ACHN (cell line): ENCODE data around the gene TMSB10.
"Not testable (repeated sequence)": the region's sequence is repeated elsewhere in the genome, so short reads cannot be mapped to it uniquely, and the experiment has no call there.

Experiments used
- DNase-seq: peaks from one replicate; pipeline ENCODE4 v3.0.0-alpha.2; 2015
- in situ Hi-C: cut with HindIII; loops from 2 replicates; pipeline ENCODE4 v1.10.0; 2017; ENCODE audit warnings: low sequenced_read_pairs, low pct_ligation_motif_present, low pct_unique_long_range_greater_than_20kb

Gene TMSB10

DNA sequence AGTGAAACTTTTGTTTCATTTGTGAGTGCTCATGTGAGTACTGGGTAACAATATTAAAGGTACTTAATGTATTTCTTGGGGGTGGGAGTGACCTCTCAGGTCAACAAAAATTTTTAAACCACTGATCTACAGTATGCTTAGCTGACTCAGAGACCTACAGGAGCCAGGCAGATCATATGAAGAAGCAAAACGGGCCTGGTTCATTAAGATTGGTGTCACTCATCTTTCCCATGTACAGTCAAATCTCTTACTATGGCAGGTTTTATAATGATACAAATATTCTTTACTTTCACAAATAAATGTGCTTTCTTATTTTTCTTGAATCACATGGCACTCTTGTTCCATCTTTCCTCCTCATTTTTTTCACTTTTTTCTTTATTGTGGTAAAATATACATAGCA is 7.7 kb upstream of the TMSB10 start:
- in situ Hi-C loops, result no loop called here
- DNase-seq, result no peak

DNA sequence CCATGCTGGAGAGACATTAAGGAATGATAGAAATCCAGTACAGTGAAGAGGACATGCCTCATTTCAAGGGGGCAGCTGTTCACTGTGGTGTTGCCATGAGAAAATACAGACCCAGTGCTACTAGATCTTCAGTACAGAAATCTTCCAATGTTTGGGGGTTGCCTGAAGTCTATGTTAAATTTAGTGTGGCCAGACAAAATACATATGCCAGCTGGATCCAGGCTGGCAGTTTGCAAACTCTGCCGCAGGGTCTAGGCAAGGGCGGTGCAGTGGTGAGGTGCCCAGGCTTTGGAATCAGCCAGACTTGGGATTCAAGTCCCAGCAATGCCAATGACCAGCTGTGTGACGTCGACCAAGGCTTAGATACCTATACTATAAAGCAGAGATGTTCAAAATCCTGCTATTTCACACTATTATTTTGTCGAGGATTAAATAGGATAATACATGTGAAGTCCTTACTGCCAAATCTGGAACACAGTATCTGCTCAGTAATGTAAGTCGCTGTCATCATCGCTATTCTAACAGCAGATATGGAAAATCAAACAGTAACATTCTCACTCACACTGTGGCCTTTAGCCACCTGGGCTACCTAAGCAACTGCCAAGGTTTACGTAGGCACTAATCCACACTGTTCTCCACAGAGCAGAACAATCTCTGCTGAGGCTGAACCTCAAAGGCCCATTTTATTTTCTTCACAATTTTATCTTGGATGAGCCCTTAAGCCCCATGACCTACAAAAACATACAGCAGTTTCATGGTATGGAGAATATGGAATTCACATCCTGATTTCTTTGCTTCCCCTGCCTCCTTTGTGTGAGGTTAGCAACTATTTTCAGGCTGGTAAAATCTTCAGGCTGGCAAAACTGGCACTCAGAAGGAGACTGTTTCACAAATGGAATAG is 5.9 kb upstream of the TMSB10 start:
- no peak for DNase-seq
- in situ Hi-C loops, result no loop called here

DNA sequence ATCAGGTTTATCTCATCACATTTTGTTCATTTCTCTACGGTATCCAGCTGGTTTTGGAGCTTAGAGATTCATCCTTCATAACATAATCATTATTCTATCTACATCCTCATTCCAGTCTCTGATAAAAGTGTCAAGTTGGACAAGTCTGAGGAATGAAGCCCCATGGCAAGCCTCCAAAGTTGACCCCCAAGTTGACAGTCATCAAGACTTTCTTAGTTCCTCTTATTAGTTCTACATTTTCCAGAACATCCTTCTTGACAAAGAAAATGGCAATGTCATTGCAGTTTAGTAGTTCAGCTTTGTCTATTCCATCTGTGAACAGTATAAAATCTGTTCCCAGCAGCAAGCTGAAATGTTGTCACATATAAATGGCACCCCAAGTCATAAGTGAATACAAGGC is 4.5 kb upstream of the TMSB10 start:
- in situ Hi-C loops, result no loop called here
- DNase-seq, result no peak

DNA sequence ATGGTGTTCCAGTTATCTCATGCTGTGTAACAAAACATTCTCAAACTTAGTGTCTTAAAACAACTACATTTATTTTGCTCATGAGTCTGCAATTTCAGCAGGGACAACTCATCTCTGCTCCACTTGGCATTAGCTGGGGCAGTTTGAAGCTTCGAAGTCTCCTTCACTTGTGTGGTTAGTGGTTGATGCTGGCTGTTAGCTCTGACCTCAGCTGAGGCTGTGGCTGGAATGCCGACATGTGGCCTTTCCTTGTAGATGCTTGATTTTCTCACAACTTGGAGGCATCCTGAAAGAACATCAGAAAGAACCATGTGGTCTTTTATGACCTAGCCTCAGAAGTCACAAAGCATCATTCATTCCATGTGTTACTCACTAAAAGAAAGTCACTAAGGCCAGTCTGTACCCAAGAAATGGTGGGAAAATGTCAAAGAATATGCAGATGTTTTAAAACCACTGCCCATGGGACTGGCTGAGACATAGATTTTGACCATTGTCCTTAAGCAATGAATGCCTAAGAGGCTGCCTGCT is 3.8 kb upstream of the TMSB10 start:
- DNase-seq, result no peak
- in situ Hi-C loops, result no loop called here

DNA sequence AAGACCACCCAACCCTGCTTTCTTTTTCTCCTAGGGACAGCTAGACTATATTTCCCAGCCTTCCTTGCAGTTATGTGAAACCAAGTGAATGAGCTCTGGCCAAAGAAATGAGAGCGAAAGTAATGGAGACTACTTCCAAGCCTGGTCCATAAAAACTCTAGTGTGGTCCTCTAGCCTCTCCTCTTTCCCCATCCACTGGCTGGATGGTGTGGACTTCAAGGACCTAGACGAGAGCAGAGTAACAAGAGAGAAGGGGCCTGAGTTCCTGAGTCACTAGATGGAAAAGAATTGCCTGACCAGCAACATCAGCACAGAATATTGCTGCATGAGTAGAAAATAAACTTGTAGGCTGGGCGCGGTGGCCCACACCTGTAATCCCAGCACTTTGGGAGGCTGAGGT is 2.9 kb upstream of the TMSB10 start:
- in situ Hi-C loops, result no loop called here
- DNase-seq, result no peak

DNA sequence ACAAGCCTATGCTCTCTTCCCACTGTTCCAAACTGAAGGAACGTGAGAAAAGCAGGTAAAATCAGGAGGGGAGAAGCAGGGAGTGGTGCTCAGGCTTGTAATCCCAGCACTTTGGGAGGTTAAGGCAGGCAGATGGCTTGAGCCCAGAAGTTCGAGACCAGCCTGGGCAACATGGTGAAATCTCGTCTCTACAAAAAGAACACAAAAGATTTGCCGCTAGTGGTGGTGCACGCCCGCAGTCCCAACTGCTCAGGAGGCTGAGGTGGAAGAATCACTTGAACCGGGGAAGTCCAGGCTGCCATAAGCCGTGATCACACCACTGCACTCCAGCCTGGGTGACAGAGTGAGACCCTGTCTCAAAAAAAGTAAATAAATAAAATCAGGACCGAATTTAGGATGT is 1.3 kb upstream of the TMSB10 start:
- no peak for DNase-seq
- in situ Hi-C loops, result no loop called here

DNA sequence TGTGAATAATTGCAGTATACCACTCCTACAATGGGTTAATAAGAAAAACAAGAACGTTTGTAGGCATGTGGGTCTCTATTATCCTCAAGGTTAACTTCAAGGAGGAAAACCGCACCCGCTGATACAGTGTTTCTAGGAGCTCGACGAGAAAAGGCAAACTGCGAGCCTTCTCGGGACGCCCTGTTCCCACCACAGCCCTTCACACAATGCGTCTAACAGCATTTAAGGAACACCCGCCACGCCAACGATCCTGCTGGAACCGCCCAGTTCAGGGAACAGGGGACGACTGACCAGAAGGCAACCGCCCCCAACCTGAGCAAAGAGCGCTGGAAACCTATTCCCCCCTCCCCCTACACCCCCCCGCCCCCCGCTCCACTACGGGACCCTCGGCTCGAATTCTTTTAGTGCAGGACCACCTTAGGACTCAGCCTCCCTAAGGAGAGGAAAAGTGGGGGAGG is 710 bp upstream of the TMSB10 start:
- in situ Hi-C loops, result no loop called here
- DNase-seq, result peak; percentile 72

DNA sequence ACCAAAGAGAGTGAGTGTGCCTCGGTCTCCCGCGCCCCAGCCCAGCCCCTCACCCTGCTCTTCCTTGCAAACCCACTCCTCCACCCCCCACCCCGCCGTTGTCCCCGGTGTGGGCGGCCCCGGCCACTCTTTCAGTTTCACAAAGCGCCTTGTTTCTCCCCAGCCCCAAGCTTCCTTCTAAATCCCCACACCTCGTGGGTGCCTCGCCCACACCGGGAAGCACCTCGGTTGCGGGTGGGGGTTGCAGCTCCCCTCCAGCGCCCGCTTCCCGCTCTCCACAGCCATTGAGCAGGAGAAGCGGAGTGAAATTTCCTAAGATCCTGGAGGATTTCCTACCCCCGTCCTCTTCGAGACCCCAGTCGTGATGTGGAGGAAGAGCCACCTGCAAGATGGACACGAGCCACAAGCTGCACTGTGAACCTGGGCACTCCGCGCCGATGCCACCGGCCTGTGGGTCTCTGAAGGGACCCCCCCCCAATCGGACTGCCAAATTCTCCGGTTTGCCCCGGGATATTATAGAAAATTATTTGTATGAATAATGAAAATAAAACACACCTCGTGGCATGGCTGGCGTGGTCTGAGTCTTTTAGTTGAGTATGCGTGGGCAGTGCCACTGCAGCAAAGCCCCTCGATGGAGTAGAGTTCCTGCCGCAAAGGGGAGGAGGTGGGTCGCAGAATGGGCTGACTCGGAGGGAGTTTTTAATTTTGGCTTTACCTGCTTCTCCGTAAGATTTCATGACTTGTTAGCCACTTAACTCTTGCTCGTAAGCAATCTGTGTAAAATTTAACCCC is 848 bp downstream of the TMSB10 start:
- in situ Hi-C loops, result no loop called here
- DNase-seq, result no peak

DNA sequence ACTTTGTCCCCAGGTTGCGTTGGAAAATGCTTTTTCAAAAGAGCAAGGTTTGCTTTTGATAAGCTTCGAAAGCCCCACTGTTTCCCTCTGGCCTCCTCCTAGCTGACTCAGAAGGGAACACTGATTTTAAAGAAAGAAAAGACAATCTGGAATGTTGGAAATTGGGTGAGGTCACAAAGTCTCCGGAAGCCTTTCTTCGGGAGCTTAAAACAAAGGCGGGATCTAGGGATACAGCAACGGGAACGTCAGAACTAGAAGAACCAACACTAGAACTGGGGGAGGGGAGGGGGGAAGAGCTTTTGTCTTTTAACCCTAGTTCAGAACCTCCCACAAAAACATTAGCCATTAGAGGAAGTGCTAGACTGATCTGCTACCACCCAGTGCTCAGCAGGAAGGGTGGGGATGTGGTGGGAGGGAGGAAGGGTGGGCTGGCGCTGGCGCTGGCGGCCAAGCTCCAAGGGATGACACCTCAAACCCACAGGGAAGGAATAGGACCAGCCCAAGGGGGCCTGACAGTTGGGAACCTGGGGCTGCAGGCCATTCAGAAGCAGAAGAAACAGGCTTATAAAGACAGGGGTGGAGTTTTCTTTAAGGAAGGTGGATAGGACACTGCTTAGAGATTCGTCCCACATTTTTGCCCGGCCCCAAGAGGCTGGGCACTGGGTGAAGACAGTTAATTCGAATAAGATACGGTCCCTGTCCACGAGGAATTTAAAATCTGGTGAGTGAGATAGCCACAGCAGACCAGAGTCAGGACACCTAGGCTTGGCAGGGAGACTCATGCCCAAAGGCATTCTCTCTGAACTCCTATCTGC is 1.7 kb downstream of the TMSB10 start:
- in situ Hi-C loops, result no loop called here
- peak; percentile 93 for DNase-seq

DNA sequence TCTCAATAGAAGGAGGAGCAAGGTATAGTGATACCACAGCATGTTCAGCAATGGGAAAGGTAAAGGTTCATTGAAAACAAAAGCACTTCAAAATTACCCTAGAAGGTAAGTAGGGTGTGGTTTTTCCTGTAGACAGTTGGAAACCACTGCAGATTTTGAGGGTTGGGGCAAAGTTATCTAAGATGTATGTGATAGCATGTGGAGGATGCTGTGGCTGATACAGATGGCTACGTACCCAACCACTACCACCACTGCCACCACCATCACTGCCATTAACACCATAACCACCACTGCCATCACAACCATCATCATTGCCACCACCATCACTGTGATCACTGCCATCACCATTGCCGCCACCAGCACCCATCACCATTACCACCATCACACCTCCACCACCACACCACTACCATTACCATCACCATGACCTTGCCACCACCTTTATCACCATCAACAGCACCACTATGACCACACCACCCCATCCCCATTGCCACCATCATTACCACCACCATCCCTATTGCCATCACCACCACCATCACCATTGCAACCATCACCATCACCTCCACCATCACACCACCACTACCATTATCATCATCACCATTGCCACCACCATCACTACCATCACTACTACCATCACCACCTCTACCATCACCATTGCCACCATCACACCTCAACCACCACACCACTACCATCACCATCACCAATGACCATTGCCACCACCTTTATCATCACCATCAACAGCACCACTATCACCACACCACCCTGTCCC is 3.7 kb downstream of the TMSB10 start:
- DNase-seq, result no peak
- in situ Hi-C loops, result no loop called here

DNA sequence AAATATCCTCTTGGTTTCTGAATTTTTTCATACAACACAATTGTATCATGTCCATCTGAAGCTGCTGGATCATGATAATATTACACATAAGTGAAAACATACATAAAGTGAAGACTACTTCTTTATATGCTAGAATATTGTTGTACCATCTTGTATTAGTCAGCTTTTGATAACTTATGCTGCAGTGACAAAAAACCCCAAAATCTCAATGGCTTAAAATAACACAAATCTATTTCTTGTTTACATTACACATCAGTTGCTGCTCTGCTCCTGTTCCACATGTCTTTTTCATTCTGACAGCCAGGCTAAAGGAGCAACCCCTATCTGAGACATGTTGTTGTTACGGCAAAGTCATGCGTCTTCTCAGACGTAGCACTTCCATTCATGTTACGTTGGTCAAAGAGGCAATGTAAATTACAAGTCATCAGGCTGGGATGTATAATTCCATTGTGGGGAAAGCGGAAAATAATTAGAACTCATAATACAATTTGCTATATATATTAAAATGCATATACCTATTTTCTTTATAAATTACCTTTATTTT is 5.8 kb downstream of the TMSB10 start:
- in situ Hi-C loops, result no loop called here
- DNase-seq, result no peak

DNA sequence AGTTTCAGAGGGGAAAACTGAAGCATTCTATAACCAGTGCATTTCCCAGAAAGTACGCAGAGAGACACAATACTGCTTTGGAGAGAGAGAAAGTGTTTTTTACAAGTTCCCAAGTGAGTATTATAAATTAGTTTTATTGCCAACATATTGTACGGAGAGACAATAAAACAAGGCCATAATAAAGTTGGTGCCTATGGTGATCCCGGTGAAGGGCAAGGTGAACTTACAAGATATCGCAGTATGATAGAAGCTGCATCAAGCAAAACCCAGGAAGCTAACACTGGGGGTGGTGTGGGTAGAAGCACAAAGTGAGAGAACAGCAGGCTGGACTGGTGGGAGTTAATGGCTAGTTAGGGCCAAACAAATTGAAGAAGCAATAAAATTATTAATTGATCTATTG is 7.5 kb downstream of the TMSB10 start:
- in situ Hi-C loops, result no loop called here

DNA sequence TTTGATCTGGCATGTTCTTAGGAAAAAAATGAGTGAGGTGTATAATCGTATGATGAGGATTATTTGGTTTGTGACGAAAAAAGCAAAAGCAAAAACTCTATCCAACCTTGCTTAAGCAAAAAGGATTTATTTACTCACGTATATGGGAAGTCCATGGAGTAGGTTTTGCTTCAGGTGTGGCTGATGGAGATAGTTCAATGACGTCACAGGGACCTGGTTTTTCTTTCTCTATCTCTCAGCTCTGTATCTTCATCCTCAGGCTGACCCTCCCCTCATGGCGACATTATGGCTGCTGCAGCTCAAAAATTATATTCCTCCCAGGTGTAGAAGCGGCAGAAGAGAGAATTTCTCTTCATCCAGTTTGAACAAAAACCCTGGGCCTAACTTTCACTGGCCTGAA is 8.9 kb downstream of the TMSB10 start:
- in situ Hi-C loops, result no loop called here

More for the DNA sequence above, 7.5 kb downstream of the TMSB10 start:
- DNase-seq, result no peak

DNA sequence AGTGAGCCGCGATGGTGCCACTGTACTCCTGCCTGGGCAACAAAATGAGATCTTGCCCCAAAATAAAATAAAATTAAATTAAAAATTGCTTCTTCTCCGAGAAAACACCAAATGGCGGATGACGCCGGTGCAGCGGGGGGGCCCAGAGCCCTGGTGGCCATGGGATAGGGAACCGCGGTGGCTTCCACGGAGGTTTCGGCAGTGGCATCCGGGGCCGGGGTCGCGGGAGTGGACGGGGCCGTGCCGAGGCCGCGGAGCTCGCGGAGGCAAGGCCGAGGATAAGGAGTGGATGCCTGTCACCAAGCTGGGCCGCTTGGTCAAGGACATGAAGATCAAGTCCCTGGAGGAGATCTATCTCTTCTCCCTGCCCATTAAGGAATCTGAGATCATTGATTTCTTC is 10.2 kb downstream of the TMSB10 start:
- DNase-seq, in situ Hi-C loops: not testable (repeated sequence)

More for the DNA sequence above, 8.9 kb downstream of the TMSB10 start:
- DNase-seq, result no peak

DNA sequence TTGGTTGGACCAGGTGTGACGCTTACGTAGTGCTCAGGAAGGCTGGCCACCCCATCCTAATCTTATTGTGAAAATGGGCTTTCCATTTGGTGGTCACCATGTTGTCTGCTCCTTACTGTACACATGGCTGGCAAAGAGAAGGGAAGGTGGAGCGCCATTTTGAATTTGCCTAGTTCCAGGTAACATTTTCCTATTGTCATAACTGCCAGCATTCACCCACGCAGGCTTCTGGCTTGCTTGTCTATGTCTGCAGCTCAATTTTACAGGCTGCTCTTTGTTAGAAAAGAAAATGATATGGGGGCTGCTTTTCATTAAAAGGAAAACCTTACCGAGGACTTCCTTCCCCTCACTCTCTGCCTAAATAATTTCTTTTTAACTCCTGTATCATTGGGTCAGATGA is 12.4 kb downstream of the TMSB10 start:
- DNase-seq, in situ Hi-C loops: not testable (repeated sequence)

DNA sequence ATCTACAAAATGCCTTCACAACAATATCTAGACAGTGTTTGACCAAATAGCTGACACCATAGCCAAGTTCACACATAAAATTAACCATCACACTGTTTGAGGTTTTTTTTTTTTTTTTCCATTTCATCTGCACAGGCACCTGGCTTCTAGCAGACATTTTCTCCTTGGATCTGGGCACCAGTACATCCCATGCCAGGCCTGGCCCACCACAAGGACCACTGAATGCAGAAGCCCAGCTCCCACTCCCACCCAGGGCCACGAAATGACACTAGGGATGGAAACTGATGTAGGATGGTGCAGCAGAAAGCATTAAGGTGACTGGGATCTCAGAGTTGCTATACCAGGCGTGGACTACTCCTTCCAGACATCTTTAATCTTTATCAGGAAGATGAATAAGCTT is 13.0 kb downstream of the TMSB10 start:
- in situ Hi-C loops, result no loop called here
- no peak for DNase-seq

DNA sequence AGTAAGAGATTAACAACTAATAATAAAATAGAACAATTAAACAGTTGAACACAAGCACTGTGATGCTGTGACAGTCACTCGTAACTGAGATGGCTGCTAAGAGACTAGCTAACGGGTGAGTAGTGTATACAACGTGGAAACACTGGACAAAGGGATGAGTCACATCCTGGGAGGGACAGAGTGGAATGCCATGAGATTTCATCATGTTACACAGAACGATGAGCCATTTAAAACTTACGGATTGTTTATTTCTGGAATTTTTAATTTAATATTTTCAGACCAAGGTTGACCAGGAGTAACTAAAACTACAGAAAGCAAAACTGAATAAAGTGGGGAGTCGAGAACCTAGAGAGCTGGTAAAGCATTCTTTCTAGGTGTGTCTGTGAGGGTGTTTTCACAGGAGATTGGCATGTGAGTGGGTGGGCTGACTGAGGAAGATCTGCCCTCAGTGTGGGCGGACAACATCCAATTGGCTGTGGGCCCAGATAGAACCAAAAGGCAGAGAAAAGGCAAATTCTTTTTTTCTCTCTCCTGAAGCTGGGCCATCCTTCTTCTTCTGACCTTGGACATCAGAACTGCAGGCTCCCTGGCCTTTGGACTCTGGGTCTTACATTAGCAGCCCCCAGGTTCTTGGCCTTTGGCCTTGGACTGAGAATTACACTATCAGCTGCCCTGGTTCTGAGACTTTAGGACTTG is 14.6 kb downstream of the TMSB10 start:
- in situ Hi-C loops, result no loop called here
- peak; percentile 96 for DNase-seq
